Liver (tissue), 9 donors: Measurements from ENCODE around the gene PRG2. TPM values are rescaled to one million over a fixed set of nuclear protein-coding genes. Genes with fewer than 3 reads are reported as not detected.

ENCODE experiments used
- DNase-seq: peaks from one replicate; pipeline ENCODE4 v3.0.0-alpha.2; 2017; ENCODE audit warnings: low spot score
- H3K27ac ChIP-seq, 2 donors: one replicate each; pipeline ENCODE4 v1.7.0; 2013; ENCODE audit warnings: inconsistent platforms in 2 of 2, low read length in 2 of 2, control low read depth in 1 of 2, low read depth in 1 of 2, mild to moderate bottlenecking in 1 of 2
- H3K27me3 ChIP-seq, 4 donors: one replicate each; pipeline versions ENCODE4 v1.6.1 to v1.7.0; 2013; ENCODE audit warnings: low read length in 3 of 4, inconsistent platforms in 1 of 4, mild to moderate bottlenecking in 1 of 4, moderate library complexity in 1 of 4; ENCODE audit not compliant: control insufficient read depth in 4 of 4, insufficient read depth in 4 of 4
- H3K36me3 ChIP-seq, 4 donors: one replicate each; pipeline versions ENCODE4 v1.6.1 to v1.7.0; 2013; ENCODE audit warnings: low read length in 3 of 4, mild to moderate bottlenecking in 3 of 4, low read depth in 1 of 4, moderate library complexity in 1 of 4; ENCODE audit not compliant: control insufficient read depth in 4 of 4, insufficient read depth in 3 of 4
- H3K4me1 ChIP-seq, 4 donors: one replicate each; pipeline versions ENCODE4 v1.6.1 to v1.7.0; 2013; ENCODE audit warnings: low read length in 3 of 4, mild to moderate bottlenecking in 3 of 4, moderate library complexity in 1 of 4; ENCODE audit not compliant: control insufficient read depth in 4 of 4, insufficient read depth in 4 of 4
- H3K4me3 ChIP-seq, 3 donors: one replicate each; pipeline versions ENCODE4 v1.6.1 to v1.7.0; 2013; ENCODE audit warnings: low read length in 3 of 3, control low read depth in 1 of 3, low read depth in 1 of 3, mild to moderate bottlenecking in 1 of 3
- H3K9ac ChIP-seq, 2 donors: one replicate each; pipeline ENCODE4 v1.7.0; 2013; ENCODE audit warnings: low read length in 2 of 2, mild to moderate bottlenecking in 2 of 2, moderate library complexity in 2 of 2, control low read depth in 1 of 2, low read depth in 1 of 2
- H3K9me3 ChIP-seq, 4 donors: one replicate each; pipeline versions ENCODE4 v1.6.1 to v1.7.0; 2013; ENCODE audit warnings: low read length in 3 of 4; ENCODE audit not compliant: control insufficient read depth in 4 of 4
- EGR1 ChIP-seq, 2 donors: IDR thresholded peaks; 2 replicates each; pipeline ENCODE4 v1.6.1; 2016 to 2018; ENCODE audit warnings: antibody characterized with exemption in 2 of 2, low read depth in 2 of 2
- FOXA1 ChIP-seq: IDR thresholded peaks from 2 replicates; pipeline ENCODE4 v1.6.1; 2016; ENCODE audit warnings: antibody characterized with exemption
- FOXA2 ChIP-seq: IDR thresholded peaks from 2 replicates; pipeline ENCODE4 v1.6.1; 2016; ENCODE audit warnings: antibody characterized with exemption
- GABPA ChIP-seq, 2 donors: IDR thresholded peaks in 1 of 2; conservative IDR thresholded peaks in 1 of 2; 2 replicates each; pipeline ENCODE4 v1.6.1; 2016; ENCODE audit warnings: antibody characterized with exemption in 2 of 2, mild to moderate bottlenecking in 1 of 2, moderate library complexity in 1 of 2
- HNF4A ChIP-seq, 2 donors: conservative IDR thresholded peaks; 2 replicates each; pipeline ENCODE4 v1.6.1; 2016; ENCODE audit warnings: antibody characterized with exemption in 2 of 2, mild to moderate bottlenecking in 2 of 2
- HNF4G ChIP-seq: IDR thresholded peaks from 2 replicates; pipeline ENCODE4 v1.6.1; 2016; ENCODE audit warnings: antibody characterized with exemption
- JUND ChIP-seq, 2 donors: IDR thresholded peaks; 2 replicates each; pipeline ENCODE4 v1.6.1; 2016; ENCODE audit warnings: antibody characterized with exemption in 2 of 2
- NR2F2 ChIP-seq: IDR thresholded peaks from 2 replicates; pipeline ENCODE4 v1.6.1; 2016; ENCODE audit warnings: antibody characterized with exemption
- RAD21 ChIP-seq, 2 donors: IDR thresholded peaks; 2 replicates each; pipeline ENCODE4 v1.6.1; 2016; ENCODE audit warnings: antibody characterized with exemption in 2 of 2, mild to moderate bottlenecking in 2 of 2
- RXRA ChIP-seq, 2 donors: IDR thresholded peaks; 2 replicates each; pipeline ENCODE4 v1.6.1; 2017 to 2018; ENCODE audit warnings: antibody characterized with exemption in 2 of 2, mild to moderate bottlenecking in 1 of 2
- SP1 ChIP-seq: IDR thresholded peaks from 2 replicates; pipeline ENCODE4 v1.6.1; 2018; ENCODE audit warnings: antibody characterized with exemption, mild to moderate bottlenecking
- TAF1 ChIP-seq: conservative IDR thresholded peaks from 2 replicates; pipeline ENCODE4 v1.6.1; 2016; ENCODE audit warnings: antibody characterized with exemption, mild to moderate bottlenecking
- YY1 ChIP-seq: IDR thresholded peaks from 2 replicates; pipeline ENCODE4 v1.6.1; 2016; ENCODE audit warnings: antibody characterized with exemption, mild to moderate bottlenecking
- WGBS: extraction: QIAGEN DNeasy Blood & Tissue Kit; methylation state at CpG from one replicate; pipeline ENCODE4 v1.1.7; 2013; 5-methylcytosine and 5-hydroxymethylcytosine counted together
- polyA plus RNA-seq, 2 donors: library from polyadenylated mRNA; stranded (reverse) in 1 of 2; unstranded in 1 of 2; fragments of 200-250 nt in 1 of 2; fragments of >200 nt in 1 of 2; fragmentation: Nextera tagmentation in 1 of 2; extraction: Ambion mirVana in 1 of 2; gene quantifications; one replicate each; pipeline versions ENCODE4 v1.2.1 to v1.2.3, GENCODE V29; 2013 to 2015
- total RNA-seq, 2 donors: library from RNA; depleted of rRNA; stranded (reverse); fragments of >200 nt; gene quantifications; one replicate each; pipeline ENCODE4 v1.2.3, GENCODE V29; 2014
- TF ChIP-seq, protein P1 (sequence below): fragments of 150-350 bp; IDR thresholded peaks from 2 replicates; pipeline ENCODE4 v1.5.1; 2017; ENCODE audit warnings: improper control_type of control experiment, low read depth, low read length; ENCODE audit not compliant: missing input control
- TF ChIP-seq, protein P2 (sequence below): IDR thresholded peaks from 2 replicates; pipeline ENCODE4 v1.6.1; 2016; ENCODE audit warnings: antibody characterized with exemption
- TF ChIP-seq, protein P3 (sequence below): IDR thresholded peaks from 2 replicates; pipeline ENCODE4 v1.6.1; 2016; ENCODE audit warnings: antibody characterized with exemption
- TF ChIP-seq, protein P4 (sequence below): IDR thresholded peaks from 2 replicates; pipeline ENCODE4 v1.6.1; 2016; ENCODE audit warnings: antibody characterized with exemption
- TF ChIP-seq, protein P5 (sequence below): IDR thresholded peaks from 2 replicates; pipeline ENCODE4 v1.6.1; 2016; ENCODE audit warnings: antibody characterized with exemption, mild to moderate bottlenecking
- donor health status: healthy.
- donor health status: healthy.
- donor health status: healthy.
- donor health status: healthy.
- donor health status: healthy.

The PRG2 gene
- total and polyA plus RNA-seq, 4 donors: 0.74 to 24.2 (median 1.2) TPM; not detected in 1

DNA sequence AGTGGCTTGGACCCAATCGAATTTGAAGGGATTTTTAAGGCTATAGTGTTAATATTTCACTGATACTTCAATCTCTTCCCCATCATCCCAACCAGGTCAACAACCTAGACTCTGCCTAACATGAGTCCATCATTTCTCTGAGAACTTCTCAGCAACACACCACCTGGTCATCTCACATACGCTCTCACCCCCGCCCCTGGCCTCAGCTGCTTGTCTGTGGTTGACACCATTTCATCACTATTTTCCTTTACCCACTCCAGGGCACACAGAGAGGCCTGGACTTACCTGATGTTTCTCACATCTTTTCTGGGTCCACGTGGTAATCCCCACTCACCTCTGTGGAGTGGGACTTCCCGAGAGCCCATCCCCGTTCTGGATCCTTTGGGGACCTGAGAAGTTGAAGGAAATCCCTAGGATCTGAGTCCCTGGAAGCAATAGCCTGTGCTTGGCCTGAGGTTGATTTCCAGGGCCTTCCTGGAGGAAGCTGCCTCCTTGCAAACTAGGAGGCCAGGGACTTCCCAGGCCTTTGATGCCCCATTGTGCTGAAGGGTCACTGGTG, 49.1 kb downstream of the PRG2 start:
- Histone ChIP-seq H3K27ac (no peak overlapping the region), H3K27me3 (no peaks in the 10 kb centered on the region), H3K4me1 (peaks cover 0 to 5% (median 4%) of the 10 kb centered on the region in 4 donors), H3K9me3 (no peaks in the 10 kb centered on the region), H3K9ac (no peak overlapping the region), H3K4me3 (no peak overlapping the region), H3K36me3 (no peaks in the 10 kb centered on the region)
- no peak for TF ChIP-seq RAD21 (IDR thresholded peaks at IDR 0.05)
- TF ChIP-seq, protein P1, sequence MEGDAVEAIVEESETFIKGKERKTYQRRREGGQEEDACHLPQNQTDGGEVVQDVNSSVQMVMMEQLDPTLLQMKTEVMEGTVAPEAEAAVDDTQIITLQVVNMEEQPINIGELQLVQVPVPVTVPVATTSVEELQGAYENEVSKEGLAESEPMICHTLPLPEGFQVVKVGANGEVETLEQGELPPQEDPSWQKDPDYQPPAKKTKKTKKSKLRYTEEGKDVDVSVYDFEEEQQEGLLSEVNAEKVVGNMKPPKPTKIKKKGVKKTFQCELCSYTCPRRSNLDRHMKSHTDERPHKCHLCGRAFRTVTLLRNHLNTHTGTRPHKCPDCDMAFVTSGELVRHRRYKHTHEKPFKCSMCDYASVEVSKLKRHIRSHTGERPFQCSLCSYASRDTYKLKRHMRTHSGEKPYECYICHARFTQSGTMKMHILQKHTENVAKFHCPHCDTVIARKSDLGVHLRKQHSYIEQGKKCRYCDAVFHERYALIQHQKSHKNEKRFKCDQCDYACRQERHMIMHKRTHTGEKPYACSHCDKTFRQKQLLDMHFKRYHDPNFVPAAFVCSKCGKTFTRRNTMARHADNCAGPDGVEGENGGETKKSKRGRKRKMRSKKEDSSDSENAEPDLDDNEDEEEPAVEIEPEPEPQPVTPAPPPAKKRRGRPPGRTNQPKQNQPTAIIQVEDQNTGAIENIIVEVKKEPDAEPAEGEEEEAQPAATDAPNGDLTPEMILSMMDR: no peak
- no peak for TF ChIP-seq GABPA (IDR thresholded peaks at IDR 0.05 in 1 of 2, conservative IDR thresholded peaks at IDR 0.05 in 1 of 2)
- no peak for TF ChIP-seq HNF4A (conservative IDR thresholded peaks at IDR 0.05)
- TF ChIP-seq, protein P2, sequence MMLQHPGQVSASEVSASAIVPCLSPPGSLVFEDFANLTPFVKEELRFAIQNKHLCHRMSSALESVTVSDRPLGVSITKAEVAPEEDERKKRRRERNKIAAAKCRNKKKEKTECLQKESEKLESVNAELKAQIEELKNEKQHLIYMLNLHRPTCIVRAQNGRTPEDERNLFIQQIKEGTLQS: no peak
- TF ChIP-seq, protein P3, sequence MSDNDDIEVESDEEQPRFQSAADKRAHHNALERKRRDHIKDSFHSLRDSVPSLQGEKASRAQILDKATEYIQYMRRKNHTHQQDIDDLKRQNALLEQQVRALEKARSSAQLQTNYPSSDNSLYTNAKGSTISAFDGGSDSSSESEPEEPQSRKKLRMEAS: no peak
- no peak for TF ChIP-seq RXRA (IDR thresholded peaks at IDR 0.05)
- no peak for TF ChIP-seq HNF4G
- TF ChIP-seq, protein P4, sequence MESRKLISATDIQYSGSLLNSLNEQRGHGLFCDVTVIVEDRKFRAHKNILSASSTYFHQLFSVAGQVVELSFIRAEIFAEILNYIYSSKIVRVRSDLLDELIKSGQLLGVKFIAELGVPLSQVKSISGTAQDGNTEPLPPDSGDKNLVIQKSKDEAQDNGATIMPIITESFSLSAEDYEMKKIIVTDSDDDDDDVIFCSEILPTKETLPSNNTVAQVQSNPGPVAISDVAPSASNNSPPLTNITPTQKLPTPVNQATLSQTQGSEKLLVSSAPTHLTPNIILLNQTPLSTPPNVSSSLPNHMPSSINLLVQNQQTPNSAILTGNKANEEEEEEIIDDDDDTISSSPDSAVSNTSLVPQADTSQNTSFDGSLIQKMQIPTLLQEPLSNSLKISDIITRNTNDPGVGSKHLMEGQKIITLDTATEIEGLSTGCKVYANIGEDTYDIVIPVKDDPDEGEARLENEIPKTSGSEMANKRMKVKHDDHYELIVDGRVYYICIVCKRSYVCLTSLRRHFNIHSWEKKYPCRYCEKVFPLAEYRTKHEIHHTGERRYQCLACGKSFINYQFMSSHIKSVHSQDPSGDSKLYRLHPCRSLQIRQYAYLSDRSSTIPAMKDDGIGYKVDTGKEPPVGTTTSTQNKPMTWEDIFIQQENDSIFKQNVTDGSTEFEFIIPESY: no peak
- no peak for TF ChIP-seq FOXA2
- TF ChIP-seq NR2F2: no peak
- TF ChIP-seq JUND (IDR thresholded peaks at IDR 0.05): no peak
- no peak for TF ChIP-seq EGR1 (IDR thresholded peaks at IDR 0.05; ENCODE audit: low read depth in 2 of 2)
- TF ChIP-seq YY1: no peak
- TF ChIP-seq TAF1: no peak
- TF ChIP-seq, protein P5, sequence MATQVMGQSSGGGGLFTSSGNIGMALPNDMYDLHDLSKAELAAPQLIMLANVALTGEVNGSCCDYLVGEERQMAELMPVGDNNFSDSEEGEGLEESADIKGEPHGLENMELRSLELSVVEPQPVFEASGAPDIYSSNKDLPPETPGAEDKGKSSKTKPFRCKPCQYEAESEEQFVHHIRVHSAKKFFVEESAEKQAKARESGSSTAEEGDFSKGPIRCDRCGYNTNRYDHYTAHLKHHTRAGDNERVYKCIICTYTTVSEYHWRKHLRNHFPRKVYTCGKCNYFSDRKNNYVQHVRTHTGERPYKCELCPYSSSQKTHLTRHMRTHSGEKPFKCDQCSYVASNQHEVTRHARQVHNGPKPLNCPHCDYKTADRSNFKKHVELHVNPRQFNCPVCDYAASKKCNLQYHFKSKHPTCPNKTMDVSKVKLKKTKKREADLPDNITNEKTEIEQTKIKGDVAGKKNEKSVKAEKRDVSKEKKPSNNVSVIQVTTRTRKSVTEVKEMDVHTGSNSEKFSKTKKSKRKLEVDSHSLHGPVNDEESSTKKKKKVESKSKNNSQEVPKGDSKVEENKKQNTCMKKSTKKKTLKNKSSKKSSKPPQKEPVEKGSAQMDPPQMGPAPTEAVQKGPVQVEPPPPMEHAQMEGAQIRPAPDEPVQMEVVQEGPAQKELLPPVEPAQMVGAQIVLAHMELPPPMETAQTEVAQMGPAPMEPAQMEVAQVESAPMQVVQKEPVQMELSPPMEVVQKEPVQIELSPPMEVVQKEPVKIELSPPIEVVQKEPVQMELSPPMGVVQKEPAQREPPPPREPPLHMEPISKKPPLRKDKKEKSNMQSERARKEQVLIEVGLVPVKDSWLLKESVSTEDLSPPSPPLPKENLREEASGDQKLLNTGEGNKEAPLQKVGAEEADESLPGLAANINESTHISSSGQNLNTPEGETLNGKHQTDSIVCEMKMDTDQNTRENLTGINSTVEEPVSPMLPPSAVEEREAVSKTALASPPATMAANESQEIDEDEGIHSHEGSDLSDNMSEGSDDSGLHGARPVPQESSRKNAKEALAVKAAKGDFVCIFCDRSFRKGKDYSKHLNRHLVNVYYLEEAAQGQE: no peak
- TF ChIP-seq SP1: no peak
- no peak for TF ChIP-seq FOXA1
- WGBS: 76% methylated on average over 6 of the region's 6 CpGs
- no peak for DNase-seq
